ENCODE measurements around the gene CABYR.

CABYR gene

DNA sequence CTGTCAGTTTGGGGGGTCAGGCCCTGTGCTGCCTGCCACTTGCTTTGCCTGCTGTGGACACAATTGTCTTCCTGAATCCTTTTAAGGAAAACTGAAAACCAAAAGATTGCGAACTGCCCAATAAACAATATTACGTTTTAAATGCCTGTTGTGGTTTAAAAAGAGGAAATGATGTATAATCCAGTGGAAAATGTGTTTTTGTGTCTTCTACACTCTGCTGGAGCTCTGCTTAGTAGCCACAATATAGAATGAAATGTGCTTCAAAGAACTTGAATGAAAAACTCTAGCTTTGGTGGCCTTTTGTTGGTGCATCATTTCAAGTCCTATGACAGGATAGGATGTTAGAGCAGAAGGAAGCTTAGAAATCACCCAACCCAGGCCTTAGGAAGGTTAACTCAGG, 23.2 kb upstream of the CABYR start:
- TF ChIP-seq GATA3 (IDR thresholded peaks at IDR 0.05; ENCODE audit: low read depth, low read length) (no peak), GATA2 (IDR thresholded peaks at IDR 0.05; ENCODE audit: low read depth, low read length) (no peak)

GRCh38 chr18:24118750-24119577, 19.9 kb upstream of the CABYR start:
- TF ChIP-seq GATA3 (IDR thresholded peaks at IDR 0.05; ENCODE audit: low read depth, low read length) (no peak), GATA2 (IDR thresholded peaks at IDR 0.05; ENCODE audit: low read depth, low read length) (no peak)

DNA sequence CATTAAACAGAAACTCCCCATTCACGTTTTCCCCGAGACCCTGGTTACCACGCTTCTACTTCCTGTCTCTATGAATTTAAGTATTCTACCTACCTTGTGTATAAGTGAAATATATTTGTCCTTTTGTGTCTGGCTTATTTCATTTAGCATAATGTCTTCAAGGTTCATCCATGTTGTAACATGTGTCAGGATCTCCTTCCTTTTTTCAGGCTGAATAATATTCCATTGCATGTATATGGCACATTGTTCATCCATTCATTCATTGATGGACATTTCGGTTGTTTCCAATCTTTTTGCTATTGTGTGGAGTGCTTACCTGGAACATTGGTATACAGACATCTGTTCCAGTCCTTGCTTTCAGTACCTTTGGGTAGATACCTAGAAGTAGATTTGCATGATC, 18.2 kb upstream of the CABYR start:
- TF ChIP-seq GATA3 (IDR thresholded peaks at IDR 0.05; ENCODE audit: low read depth, low read length) (no peak), GATA2 (IDR thresholded peaks at IDR 0.05; ENCODE audit: low read depth, low read length) (no peak)

DNA sequence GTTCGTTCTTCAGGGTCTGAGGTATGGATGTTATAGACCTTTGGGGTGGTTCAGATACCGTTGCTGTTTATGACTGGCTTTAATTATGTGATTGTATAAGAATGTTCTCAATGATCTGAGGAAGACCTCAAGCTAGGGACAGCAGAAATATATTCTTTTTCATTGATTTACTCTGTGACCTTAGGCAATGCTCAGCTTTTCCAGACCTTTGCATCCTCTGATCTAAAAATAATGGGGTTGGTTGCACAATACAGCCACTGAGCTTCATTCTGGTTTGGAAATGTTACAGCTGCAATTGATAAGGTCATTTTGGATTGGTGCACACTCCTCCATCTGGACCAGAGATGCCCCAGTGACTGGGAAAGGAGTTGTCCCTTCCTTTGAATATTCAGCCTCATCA, 17.2 kb upstream of the CABYR start:
- no peak for TF ChIP-seq GATA2 (IDR thresholded peaks at IDR 0.05; ENCODE audit: low read depth, low read length)
- TF ChIP-seq GATA3 (IDR thresholded peaks at IDR 0.05; ENCODE audit: low read depth, low read length): no peak

GRCh38 chr18:24126155-24126961, 12.5 kb upstream of the CABYR start:
- TF ChIP-seq GATA3 (IDR thresholded peaks at IDR 0.05; ENCODE audit: low read depth, low read length) (no peak), GATA2 (IDR thresholded peaks at IDR 0.05; ENCODE audit: low read depth, low read length) (no peak)

- no peak for TF ChIP-seq GATA3 (IDR thresholded peaks at IDR 0.05; ENCODE audit: low read depth, low read length)
Measured at GRCh38 chr18:24127735-24128134, 11.1 kb upstream of the CABYR start.

DNA sequence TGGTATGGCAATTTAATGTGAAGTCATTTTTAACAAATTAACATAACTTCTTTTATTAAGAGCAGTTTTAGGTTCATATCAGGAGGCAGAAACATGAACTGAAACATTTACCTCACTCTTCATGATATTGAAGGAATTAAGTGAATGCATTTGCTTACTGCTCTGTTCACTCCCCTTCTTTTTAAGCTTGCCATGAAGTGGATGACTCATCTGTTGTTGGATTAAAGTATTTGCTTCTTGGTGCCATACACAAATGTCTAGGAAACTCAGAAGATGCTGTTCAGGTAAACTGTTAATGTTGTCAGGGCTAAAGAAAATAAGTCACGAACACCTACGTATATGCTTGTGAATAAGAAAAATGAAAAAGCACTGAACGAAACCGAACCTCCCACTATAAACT, 10.2 kb upstream of the CABYR start:
- no peak for TF ChIP-seq GATA2 (IDR thresholded peaks at IDR 0.05; ENCODE audit: low read depth, low read length)
- TF ChIP-seq GATA3 (IDR thresholded peaks at IDR 0.05; ENCODE audit: low read depth, low read length): no peak

DNA sequence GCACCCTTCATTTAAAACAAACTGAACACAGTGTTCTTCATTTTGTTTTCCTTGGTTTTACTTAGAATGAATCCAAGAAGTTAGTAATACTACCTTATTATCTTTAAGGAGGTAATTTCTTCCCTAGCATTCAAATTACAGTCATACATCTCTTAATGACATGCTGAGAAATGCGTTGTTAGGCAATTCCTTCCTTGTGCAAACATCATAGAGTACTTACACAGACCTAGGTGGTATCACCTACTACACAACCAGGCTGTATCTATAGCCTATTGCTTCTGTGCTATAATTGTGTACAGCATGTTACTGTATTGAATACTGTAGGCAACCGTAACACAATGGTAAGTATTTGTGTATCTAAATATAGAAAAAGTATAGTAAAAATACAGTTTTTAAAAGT, 8.4 kb upstream of the CABYR start:
- TF ChIP-seq GATA2 (IDR thresholded peaks at IDR 0.05; ENCODE audit: low read depth, low read length) (no peak), GATA3 (IDR thresholded peaks at IDR 0.05; ENCODE audit: low read depth, low read length) (no peak)

DNA sequence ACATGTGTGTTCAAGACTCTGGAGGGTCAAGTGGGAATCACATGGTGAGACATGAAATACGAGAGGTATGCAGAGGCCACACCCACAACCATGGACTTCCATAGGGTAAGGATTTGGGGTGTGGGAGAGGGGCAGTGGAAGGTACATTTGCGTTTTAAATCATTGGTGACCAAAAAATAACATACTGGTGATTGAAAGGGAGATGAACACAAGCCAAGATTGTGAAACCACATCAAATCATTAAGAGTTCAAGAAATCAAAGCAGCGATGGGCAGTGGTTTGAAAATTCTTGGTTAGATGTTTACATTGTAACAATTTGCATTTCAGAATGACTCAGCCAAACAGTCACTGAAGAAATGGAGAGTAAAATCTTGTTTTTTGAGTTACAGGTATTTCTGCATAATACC, 1.9 kb upstream of the CABYR start:
- no peak for TF ChIP-seq GATA2 (IDR thresholded peaks at IDR 0.05; ENCODE audit: low read depth, low read length)
- no peak for TF ChIP-seq GATA3 (IDR thresholded peaks at IDR 0.05; ENCODE audit: low read depth, low read length)

- TF ChIP-seq GATA3 (IDR thresholded peaks at IDR 0.05; ENCODE audit: low read depth, low read length) (no peak), GATA2 (IDR thresholded peaks at IDR 0.05; ENCODE audit: low read depth, low read length) (no peak)
Measured at GRCh38 chr18:24138409-24138788, 463 bp upstream of the CABYR start.

DNA sequence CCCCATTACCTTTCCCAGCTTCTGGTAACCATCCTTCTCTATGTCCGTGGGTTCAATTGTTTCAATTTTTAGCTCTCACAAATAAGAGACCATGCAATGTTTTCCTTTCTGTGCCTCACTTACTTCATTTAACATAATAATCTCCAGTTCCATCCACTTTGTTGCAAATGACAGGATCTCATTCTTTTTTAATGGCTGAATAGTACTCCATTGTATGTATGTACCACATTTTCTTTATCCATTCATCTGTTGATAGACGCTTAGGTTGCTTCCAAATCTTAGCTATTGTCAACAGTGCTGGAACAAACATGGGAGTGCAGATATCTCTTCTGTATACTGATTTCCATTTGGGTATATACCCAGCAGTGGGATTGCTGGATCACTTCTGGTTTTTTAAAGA, 1.8 kb downstream of the CABYR start:
- TF ChIP-seq GATA3 (IDR thresholded peaks at IDR 0.05; ENCODE audit: low read depth, low read length) (no peak), GATA2 (IDR thresholded peaks at IDR 0.05; ENCODE audit: low read depth, low read length) (no peak)

- TF ChIP-seq GATA2 (IDR thresholded peaks at IDR 0.05; ENCODE audit: low read depth, low read length) (no peak), GATA3 (IDR thresholded peaks at IDR 0.05; ENCODE audit: low read depth, low read length) (no peak)
Measured at GRCh38 chr18:24142376-24142775, 3.5 kb downstream of the CABYR start.

DNA sequence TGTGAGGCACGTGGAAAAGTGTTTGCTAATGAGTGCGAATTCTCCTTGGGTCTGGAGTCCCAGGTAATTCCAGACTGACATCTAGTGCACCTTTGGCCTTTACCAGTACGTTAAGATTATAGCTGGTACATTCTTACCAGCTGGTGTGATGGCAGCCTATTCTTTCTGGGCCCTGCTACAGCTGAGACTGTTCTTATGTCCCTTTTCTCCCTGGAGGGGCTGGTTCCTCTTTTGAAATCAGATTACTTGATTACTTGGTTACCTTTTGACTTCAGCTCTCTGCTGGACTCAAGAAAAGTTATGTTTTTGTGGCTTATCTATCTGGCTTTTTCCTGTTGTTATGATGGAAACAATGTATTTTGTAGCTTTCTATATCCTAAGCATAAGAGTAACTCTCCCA, 14.5 kb downstream of the CABYR start:
- no peak for TF ChIP-seq GATA3 (IDR thresholded peaks at IDR 0.05; ENCODE audit: low read depth, low read length)

DNA sequence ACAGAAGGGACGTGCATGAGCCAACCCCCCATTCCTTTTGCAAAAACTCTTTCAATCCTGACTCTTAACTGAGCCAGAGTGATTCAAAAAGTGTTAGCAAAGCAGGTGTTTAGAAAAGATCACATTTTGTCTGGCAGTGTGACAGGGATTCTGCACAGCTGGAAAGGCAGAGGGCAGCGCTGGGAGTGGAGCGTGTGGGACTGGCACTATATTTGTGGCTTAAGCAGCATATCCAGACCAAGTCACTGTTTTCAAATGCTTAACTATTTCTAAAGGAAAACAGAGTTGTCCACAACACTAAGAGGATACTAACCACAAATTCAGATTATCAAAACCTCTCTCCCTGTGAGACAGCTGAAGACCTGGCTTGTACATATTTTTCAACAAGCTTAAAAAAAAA, 19.0 kb downstream of the CABYR start:
- TF ChIP-seq GATA3 (IDR thresholded peaks at IDR 0.05; ENCODE audit: low read depth, low read length): no peak
- no peak for TF ChIP-seq GATA2 (IDR thresholded peaks at IDR 0.05; ENCODE audit: low read depth, low read length)

DNA sequence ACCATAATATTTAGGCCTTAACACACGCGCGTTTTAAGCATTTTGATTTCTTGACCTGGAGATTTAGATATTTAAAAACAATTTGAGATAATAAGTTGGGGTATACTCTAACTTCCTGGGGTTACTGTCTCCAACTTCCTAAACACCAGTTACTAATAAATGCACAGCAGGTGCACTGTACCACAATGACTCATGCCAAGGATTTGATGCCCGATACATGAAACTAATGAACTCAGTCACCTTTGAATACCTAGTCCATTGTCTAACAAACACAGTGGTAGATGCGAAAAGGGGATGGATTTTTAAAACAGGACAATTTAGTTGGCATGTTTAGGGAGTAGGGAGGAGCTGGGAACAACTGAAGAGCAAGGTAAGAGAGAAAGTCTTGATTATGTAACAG, 21.2 kb downstream of the CABYR start:
- no peak for TF ChIP-seq GATA3 (IDR thresholded peaks at IDR 0.05; ENCODE audit: low read depth, low read length)
- TF ChIP-seq GATA2 (IDR thresholded peaks at IDR 0.05; ENCODE audit: low read depth, low read length): no peak

Data from SH-SY5Y (cell line).